Fibroblast of skin of back (primary cell): Measurements from ENCODE around the gene S100A6.

ENCODE experiments used
- DNase-seq: peaks from one replicate; pipeline ENCODE4 v3.0.0-alpha.2; 2013

Gene S100A6

GRCh38 chr1:153544453-153545066 lies 8.8 kb upstream of the S100A6 start:
- no peak for DNase-seq

- no peak for DNase-seq
These were observed 7.9 kb upstream of the S100A6 start for GRCh38 chr1:153543736-153544135.

GRCh38 chr1:153542956-153543711 lies 7.3 kb upstream of the S100A6 start:
- no peak for DNase-seq

GRCh38 chr1:153541641-153542590 lies 6.1 kb upstream of the S100A6 start:
- no peak for DNase-seq

- peak; percentile 69 for DNase-seq
These were observed 4.9 kb upstream of the S100A6 start, which contains the start of gene S100A5 for GRCh38 chr1:153540394-153541361. S100A5 (minus strand) TSS chr1:153540934; CDS start chr1:153540191, 743 bp downstream.

- no peak for DNase-seq
These were observed 3.8 kb upstream of the S100A6 start for GRCh38 chr1:153539395-153540093.

- DNase-seq: peak; percentile 55
These were observed 2.6 kb upstream of the S100A6 start for GRCh38 chr1:153538315-153538821.

- no peak for DNase-seq
These were observed 1.6 kb upstream of the S100A6 start for GRCh38 chr1:153537376-153537730.

GRCh38 chr1:153536671-153537375 lies 1.0 kb upstream of the S100A6 start:
- DNase-seq: no peak

GRCh38 chr1:153536012-153536670 lies 350 bp upstream of the S100A6 start:
- DNase-seq: peak; percentile 94

GRCh38 chr1:153534925-153535241 lies 908 bp downstream of the S100A6 start:
- DNase-seq: no peak

GRCh38 chr1:153534226-153534924 lies 1.4 kb downstream of the S100A6 start:
- peak; percentile 57 for DNase-seq

- peak; percentile 96 for DNase-seq
These were observed 2.0 kb downstream of the S100A6 start for GRCh38 chr1:153533689-153534201.

- DNase-seq: peak; percentile 88
These were observed 2.8 kb downstream of the S100A6 start for GRCh38 chr1:153532769-153533599.

- DNase-seq: no peak
These were observed 3.6 kb downstream of the S100A6 start for GRCh38 chr1:153532181-153532580.

GRCh38 chr1:153531638-153532037 lies 4.2 kb downstream of the S100A6 start:
- DNase-seq: no peak

GRCh38 chr1:153527683-153528040 lies 8.1 kb downstream of the S100A6 start:
- DNase-seq: no peak

- DNase-seq: no peak
These were observed 8.6 kb downstream of the S100A6 start for GRCh38 chr1:153527023-153527682.
